ENCODE data around the gene SUPT20H.
"Not testable (repeated sequence)": the region's sequence is repeated elsewhere in the genome, so short reads cannot be mapped to it uniquely, and the experiment has no call there.

The SUPT20H gene

GRCh38 chr13:37065890-37066526 lies 6.5 kb upstream of the SUPT20H start:
- no peak for TF ChIP-seq CTCF (IDR thresholded peaks at IDR 0.05; ENCODE audit: control insufficient read depth, extremely low read depth, insufficient read depth)
- no peak for DNase-seq (ENCODE audit: low read depth)
- no peak overlapping the region for H3K4me3 ChIP-seq (ENCODE audit: low read depth, low read length)

- H3K4me3 ChIP-seq (ENCODE audit: low read depth, low read length): peak overlapping the region; percentile 82
These were observed 332 bp upstream of the SUPT20H start for GRCh38 chr13:37059848-37060192.

GRCh38 chr13:37056228-37056627 lies 3.3 kb downstream of the SUPT20H start:
- not testable (repeated sequence) for H3K4me3 ChIP-seq (ENCODE audit: low read depth, low read length); DNase-seq (ENCODE audit: low read depth)

More at GRCh38 chr13:37059848-37060192, 332 bp upstream of the SUPT20H start:
- DNase-seq (ENCODE audit: low read depth): no peak
- no peak for TF ChIP-seq CTCF (IDR thresholded peaks at IDR 0.05; ENCODE audit: control insufficient read depth, extremely low read depth, insufficient read depth)

- not testable (repeated sequence) for H3K4me3 ChIP-seq (ENCODE audit: low read depth, low read length); DNase-seq (ENCODE audit: low read depth)
These were observed 6.4 kb downstream of the SUPT20H start for GRCh38 chr13:37053111-37053510.

GRCh38 chr13:37049810-37050209 lies 9.7 kb downstream of the SUPT20H start:
- DNase-seq (ENCODE audit: low read depth): no peak
- no peak for TF ChIP-seq CTCF (IDR thresholded peaks at IDR 0.05; ENCODE audit: control insufficient read depth, extremely low read depth, insufficient read depth)

GRCh38 chr13:37047846-37048245 lies 11.6 kb downstream of the SUPT20H start:
- H3K4me3 ChIP-seq (ENCODE audit: low read depth, low read length): no peak overlapping the region
- TF ChIP-seq CTCF (IDR thresholded peaks at IDR 0.05; ENCODE audit: control insufficient read depth, extremely low read depth, insufficient read depth): no peak
- no peak for DNase-seq (ENCODE audit: low read depth)

More at GRCh38 chr13:37049810-37050209, 9.7 kb downstream of the SUPT20H start:
- H3K4me3 ChIP-seq (ENCODE audit: low read depth, low read length): no peak overlapping the region

GRCh38 chr13:37047032-37047431 lies 12.5 kb downstream of the SUPT20H start:
- no peak for TF ChIP-seq CTCF (IDR thresholded peaks at IDR 0.05; ENCODE audit: control insufficient read depth, extremely low read depth, insufficient read depth)
- no peak overlapping the region for H3K4me3 ChIP-seq (ENCODE audit: low read depth, low read length)
- no peak for DNase-seq (ENCODE audit: low read depth)

GRCh38 chr13:37046062-37046461 lies 13.4 kb downstream of the SUPT20H start:
- no peak overlapping the region for H3K4me3 ChIP-seq (ENCODE audit: low read depth, low read length)
- no peak for TF ChIP-seq CTCF (IDR thresholded peaks at IDR 0.05; ENCODE audit: control insufficient read depth, extremely low read depth, insufficient read depth)
- no peak for DNase-seq (ENCODE audit: low read depth)

Measured in LNCaP clone FGC (cell line).